Keratinocyte (primary cell): Measurements from ENCODE around the gene PTPRB.

Experiments used
- EZH2 ChIP-seq: IDR thresholded peaks from one replicate; pipeline ENCODE4 v1.6.1; 2012; ENCODE audit warnings: inconsistent platforms, mild to moderate bottlenecking, low read length, moderate library complexity
- TF ChIP-seq, protein P1 (sequence below), 3 experiments: IDR thresholded peaks in 1 of 3; conservative IDR thresholded peaks in 1 of 3; optimal IDR thresholded peaks in 1 of 3; 2 replicates in 2 of 3; 3 replicates in 1 of 3; pipeline versions ENCODE3 to v1.5.1; 2011; ENCODE audit warnings: low read length in 3 of 3, mild to moderate bottlenecking in 3 of 3, moderate library complexity in 2 of 3, control low read depth in 1 of 3, inconsistent platforms in 1 of 3; ENCODE audit not compliant: insufficient read depth in 2 of 3; ENCODE audit errors: extremely low read depth in 1 of 3

DNA sequence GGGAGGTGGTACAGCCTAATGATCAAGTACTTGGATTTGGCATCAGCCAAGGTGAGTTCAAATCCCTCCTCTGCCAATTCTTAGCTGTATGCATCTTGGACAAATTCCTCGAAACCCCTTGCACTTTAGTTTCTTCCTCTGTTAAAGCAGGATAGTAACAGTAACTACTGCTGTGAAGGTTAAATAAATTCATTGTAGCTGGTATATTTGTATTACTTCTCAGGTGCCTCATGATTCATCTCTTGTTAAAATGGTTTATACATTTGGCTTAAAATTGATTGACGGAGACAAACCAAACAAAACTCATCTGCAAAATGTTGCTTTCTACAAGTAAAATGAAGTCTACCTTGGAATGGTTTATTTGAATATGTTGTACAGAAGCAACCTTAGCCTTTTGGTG is 2.3 kb upstream of the PTPRB start:
- TF ChIP-seq, protein P1, sequence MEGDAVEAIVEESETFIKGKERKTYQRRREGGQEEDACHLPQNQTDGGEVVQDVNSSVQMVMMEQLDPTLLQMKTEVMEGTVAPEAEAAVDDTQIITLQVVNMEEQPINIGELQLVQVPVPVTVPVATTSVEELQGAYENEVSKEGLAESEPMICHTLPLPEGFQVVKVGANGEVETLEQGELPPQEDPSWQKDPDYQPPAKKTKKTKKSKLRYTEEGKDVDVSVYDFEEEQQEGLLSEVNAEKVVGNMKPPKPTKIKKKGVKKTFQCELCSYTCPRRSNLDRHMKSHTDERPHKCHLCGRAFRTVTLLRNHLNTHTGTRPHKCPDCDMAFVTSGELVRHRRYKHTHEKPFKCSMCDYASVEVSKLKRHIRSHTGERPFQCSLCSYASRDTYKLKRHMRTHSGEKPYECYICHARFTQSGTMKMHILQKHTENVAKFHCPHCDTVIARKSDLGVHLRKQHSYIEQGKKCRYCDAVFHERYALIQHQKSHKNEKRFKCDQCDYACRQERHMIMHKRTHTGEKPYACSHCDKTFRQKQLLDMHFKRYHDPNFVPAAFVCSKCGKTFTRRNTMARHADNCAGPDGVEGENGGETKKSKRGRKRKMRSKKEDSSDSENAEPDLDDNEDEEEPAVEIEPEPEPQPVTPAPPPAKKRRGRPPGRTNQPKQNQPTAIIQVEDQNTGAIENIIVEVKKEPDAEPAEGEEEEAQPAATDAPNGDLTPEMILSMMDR (optimal IDR thresholded peaks at IDR 0.05 in 1 of 3, IDR thresholded peaks at IDR 0.05 in 1 of 3, conservative IDR thresholded peaks at IDR 0.05 in 1 of 3; ENCODE audit: extremely low read depth in 1 of 3, insufficient read depth in 2 of 3, low read length in 3 of 3), result no peak
- no peak for TF ChIP-seq EZH2
